Epithelial cell of proximal tubule (primary cell): ENCODE results near the gene CHAF1A. TPM values are rescaled to one million over a fixed set of nuclear protein-coding genes. Genes with fewer than 3 reads are reported as not detected.

Experiments
- DNase-seq: peaks from one replicate; pipeline ENCODE4 v3.0.0-alpha.2; 2011; ENCODE audit warnings: low read depth
- H3K4me3 ChIP-seq: 2 replicates; pipeline ENCODE4 v1.5.1; 2011; ENCODE audit warnings: low read depth, mild to moderate bottlenecking, low read length
- CTCF ChIP-seq: conservative IDR thresholded peaks from 2 replicates; pipeline ENCODE4 v1.5.1; 2012; ENCODE audit warnings: low read depth, mild to moderate bottlenecking, low read length
- total RNA-seq: library from RNA; depleted of rRNA; stranded (reverse); fragments of >200 nt; gene quantifications from 2 replicates; pipeline ENCODE4 v1.2.3, GENCODE V29; 2015

CHAF1A gene
- total RNA-seq, 1 donor from 2014 or later = 36.7 TPM

GRCh38 chr19:4362101-4362828, 40.2 kb upstream of the CHAF1A start:
- DNase-seq = no peak
- no peak overlapping the region for H3K4me3 ChIP-seq
- no peak for TF ChIP-seq CTCF

- no peak overlapping the region for H3K4me3 ChIP-seq
- DNase-seq = no peak
- TF ChIP-seq CTCF = peak; percentile 33
These were observed 39.5 kb upstream of the CHAF1A start for GRCh38 chr19:4362831-4363545.

GRCh38 chr19:4363571-4364304, 38.7 kb upstream of the CHAF1A start:
- no peak overlapping the region for H3K4me3 ChIP-seq
- TF ChIP-seq CTCF = no peak
- no peak for DNase-seq

GRCh38 chr19:4365341-4365740, 37.1 kb upstream of the CHAF1A start:
- no peak overlapping the region for H3K4me3 ChIP-seq
- DNase-seq = no peak
- TF ChIP-seq CTCF = no peak

GRCh38 chr19:4365791-4366665, 36.4 kb upstream of the CHAF1A start:
- TF ChIP-seq CTCF = no peak
- DNase-seq = no peak
- H3K4me3 ChIP-seq = no peak overlapping the region

GRCh38 chr19:4366666-4367335, 35.6 kb upstream of the CHAF1A start:
- TF ChIP-seq CTCF = no peak
- H3K4me3 ChIP-seq = no peak overlapping the region
- DNase-seq = no peak
